Epithelial cell of esophagus (primary cell): ENCODE measurements around the gene KLK10.

ENCODE experiments used
- DNase-seq: peaks from one replicate; pipeline ENCODE4 v3.0.0; 2010; ENCODE audit warnings: low read depth
- H3K4me3 ChIP-seq: 2 replicates; pipeline ENCODE4 v1.5.1; 2011; ENCODE audit warnings: mild to moderate bottlenecking, low read length, control low read depth
- CTCF ChIP-seq: IDR thresholded peaks from 2 replicates; pipeline ENCODE4 v1.5.1; 2011; ENCODE audit warnings: low read depth, mild to moderate bottlenecking, low read length, control low read depth, inconsistent platforms; ENCODE audit not compliant: insufficient read depth; ENCODE audit errors: missing control alignments

Gene KLK10

GRCh38 chr19:51027126-51027806 is 7.8 kb upstream of the KLK10 start:
- no peak for TF ChIP-seq CTCF
- no peak for DNase-seq
- H3K4me3 ChIP-seq, result peak overlapping the region; percentile 34

- peak within 1 kb of the TSS; percentile 34 for H3K4me3 ChIP-seq
- TF ChIP-seq CTCF, result no peak
- no peak for DNase-seq
Measured at GRCh38 chr19:51026554-51026831, 7.0 kb upstream of the KLK10 start, which contains the start of gene KLK11. TSS of gene KLK11 (minus strand) at chr19:51026616. CDS start at chr19:51025631, 985 bp downstream.

GRCh38 chr19:51025809-51026553 is 6.5 kb upstream of the KLK10 start:
- DNase-seq, result no peak
- no peak for TF ChIP-seq CTCF
- H3K4me3 ChIP-seq, result peak overlapping the region; percentile 34

GRCh38 chr19:51025401-51025800 is 5.9 kb upstream of the KLK10 start:
- no peak for DNase-seq
- no peak for TF ChIP-seq CTCF

GRCh38 chr19:51024924-51025323 is 5.4 kb upstream of the KLK10 start:
- H3K4me3 ChIP-seq, result peak overlapping the region; percentile 34
- TF ChIP-seq CTCF, result no peak
- no peak for DNase-seq

More at GRCh38 chr19:51025401-51025800, 5.9 kb upstream of the KLK10 start:
- H3K4me3 ChIP-seq, result peak overlapping the region; percentile 34

GRCh38 chr19:51023946-51024345 is 4.4 kb upstream of the KLK10 start:
- H3K4me3 ChIP-seq, result no peak overlapping the region
- no peak for TF ChIP-seq CTCF
- no peak for DNase-seq

GRCh38 chr19:51022526-51022925 is 3.0 kb upstream of the KLK10 start:
- no peak for DNase-seq
- H3K4me3 ChIP-seq, result no peak overlapping the region
- no peak for TF ChIP-seq CTCF
